GM08714 (cell line): ENCODE measurements around the gene ZNF280B.
"Not testable (repeated sequence)": the region's sequence is repeated elsewhere in the genome, so short reads cannot be mapped to it uniquely, and the experiment has no call there.

Experiments
- H3K4me3 ChIP-seq: fragments of 200-500 bp; sonication (Bioruptor generic); 2 replicates; pipeline ENCODE4 v1.5.1; 2014; ENCODE audit warnings: mild to moderate bottlenecking, low read length, inconsistent platforms
- ZNF274 ChIP-seq: IDR thresholded peaks from 2 replicates; pipeline ENCODE4 v1.6.1; 2012; ENCODE audit warnings: mild to moderate bottlenecking, low read depth, low read length

The ZNF280B gene

DNA sequence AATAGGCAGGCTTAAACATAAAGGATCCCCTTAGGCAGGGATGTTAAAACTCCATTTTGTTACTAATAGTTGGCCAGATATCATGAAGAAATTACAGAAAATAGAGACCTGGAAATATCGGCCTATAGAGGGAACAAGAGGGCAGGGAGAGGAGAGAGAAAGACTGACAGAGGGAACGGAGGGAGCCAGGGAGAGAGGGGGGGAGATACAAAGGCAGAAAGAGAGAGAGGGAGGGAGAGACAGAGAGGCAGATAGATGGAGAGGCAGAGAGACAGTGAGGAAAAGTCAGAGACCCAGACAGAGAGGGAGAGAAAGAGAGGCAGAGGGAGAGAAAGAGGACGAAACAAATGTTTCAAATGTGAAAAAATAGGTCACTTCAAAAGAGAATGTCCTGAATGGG lies 53.5 kb downstream of the ZNF280B start:
- TF ChIP-seq ZNF274, result no peak
- H3K4me3 ChIP-seq, result no peak overlapping the region

- TF ChIP-seq ZNF274, result no peak
- no peak overlapping the region for H3K4me3 ChIP-seq
These were observed 55.4 kb downstream of the ZNF280B start for GRCh38 chr22:22452996-22453686.

DNA sequence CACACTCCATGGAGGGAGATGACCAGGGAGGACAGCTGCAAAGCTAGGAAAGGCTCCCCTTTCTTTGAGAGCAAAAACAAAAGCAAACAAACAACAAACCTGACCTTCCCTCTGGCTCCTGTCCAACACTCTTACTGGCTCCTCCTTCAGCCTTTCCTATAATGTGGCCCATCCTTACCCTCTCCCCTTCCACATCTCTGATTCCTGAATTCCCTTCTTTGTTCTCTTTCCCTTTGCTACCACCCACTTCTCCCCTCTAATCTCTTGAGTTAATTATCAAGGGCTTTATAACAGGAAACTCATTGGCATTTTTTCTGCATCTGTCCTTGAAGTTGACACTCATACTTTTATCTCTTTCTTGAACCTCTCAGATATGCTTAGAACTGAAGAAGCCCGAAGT lies 56.3 kb downstream of the ZNF280B start:
- no peak for TF ChIP-seq ZNF274

GRCh38 chr22:22450343-22450839 lies 58.2 kb downstream of the ZNF280B start:
- H3K4me3 ChIP-seq, result no peak overlapping the region
- TF ChIP-seq ZNF274, result no peak

More for the DNA sequence above, 56.3 kb downstream of the ZNF280B start:
- H3K4me3 ChIP-seq, result no peak overlapping the region

GRCh38 chr22:22449819-22450218 lies 58.7 kb downstream of the ZNF280B start:
- no peak overlapping the region for H3K4me3 ChIP-seq

GRCh38 chr22:22446517-22446916 lies 62.0 kb downstream of the ZNF280B start:
- no peak overlapping the region for H3K4me3 ChIP-seq
- no peak for TF ChIP-seq ZNF274

More at GRCh38 chr22:22449819-22450218, 58.7 kb downstream of the ZNF280B start:
- TF ChIP-seq ZNF274, result no peak

- H3K4me3 ChIP-seq, result not testable (repeated sequence)
These were observed 64.4 kb downstream of the ZNF280B start for GRCh38 chr22:22444007-22444589.

DNA sequence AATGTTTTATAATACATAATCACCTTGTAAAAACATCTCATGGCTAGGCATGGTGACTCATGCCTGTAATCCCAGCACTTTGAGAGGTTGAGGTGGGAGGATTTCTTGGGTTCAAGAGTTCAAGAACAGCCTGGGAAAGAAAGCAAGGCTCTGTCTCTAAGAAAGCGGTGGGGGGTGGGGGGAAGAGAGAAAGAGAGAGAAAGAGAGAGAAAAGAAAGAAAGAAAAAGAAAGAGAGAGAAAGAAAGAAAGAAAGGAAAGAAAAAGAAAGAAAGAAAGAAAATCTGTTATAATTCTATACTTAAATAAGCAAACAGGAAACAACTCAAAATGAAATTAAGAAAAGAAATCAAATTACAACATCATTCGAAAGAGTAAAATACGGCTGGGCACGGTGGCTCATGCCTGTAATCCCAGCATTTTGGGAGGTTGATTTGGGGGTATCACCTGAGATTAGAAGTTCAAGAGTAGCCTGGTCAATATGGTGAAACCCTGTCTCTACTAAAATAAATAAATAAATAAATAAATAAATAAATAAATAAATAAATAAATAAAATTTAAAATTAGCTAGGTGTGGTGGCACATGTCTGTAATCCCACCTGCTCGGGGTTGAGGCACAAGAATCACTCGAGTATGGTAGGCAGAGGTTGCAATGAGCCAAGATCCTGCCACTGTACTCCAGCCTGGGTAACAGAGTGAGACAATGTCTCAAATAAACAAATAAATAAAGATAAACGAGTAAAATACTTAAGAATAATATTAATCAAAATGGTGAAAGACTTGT lies 65.4 kb downstream of the ZNF280B start:
- no peak overlapping the region for H3K4me3 ChIP-seq
- no peak for TF ChIP-seq ZNF274

DNA sequence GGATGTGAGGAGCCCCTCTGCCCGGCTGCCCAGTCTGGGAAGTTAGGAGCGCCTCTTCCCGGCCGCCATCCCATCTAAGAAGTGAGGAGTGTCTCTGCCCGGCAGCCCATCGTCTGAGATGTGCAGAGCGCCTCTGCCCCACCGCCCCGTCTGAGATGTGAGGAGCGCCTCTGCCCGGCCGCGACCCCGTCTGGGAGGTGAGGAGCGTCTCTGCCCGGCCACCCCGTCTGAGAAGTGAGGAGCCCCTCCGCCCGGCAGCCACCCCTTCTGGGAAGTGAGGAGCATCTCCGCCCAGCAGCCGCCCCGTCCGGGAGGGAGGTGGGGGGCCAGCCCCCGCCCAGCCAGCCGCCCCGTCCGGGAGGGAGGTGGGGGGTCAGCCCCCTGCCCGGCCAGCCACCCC lies 66.9 kb downstream of the ZNF280B start:
- not testable (repeated sequence) for H3K4me3 ChIP-seq

DNA sequence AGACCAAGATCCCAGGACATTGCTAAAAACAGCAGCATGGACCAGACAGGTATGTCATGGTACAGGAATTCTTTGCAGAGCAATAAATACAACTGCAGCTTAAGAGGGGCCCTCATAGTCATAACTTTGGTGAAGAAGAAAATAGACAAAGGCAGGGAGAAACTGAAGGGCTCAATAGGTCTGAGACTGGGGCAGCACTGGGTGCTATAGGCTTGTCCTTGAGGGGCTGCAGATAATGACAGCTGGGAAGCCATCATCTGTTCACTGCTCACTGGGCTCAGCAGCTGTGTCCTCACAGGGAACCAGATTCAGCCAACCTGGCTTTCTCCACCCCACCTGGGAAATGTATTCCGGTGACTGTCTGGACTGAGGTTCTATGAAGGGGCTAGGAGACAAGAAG lies 68.4 kb downstream of the ZNF280B start:
- no peak overlapping the region for H3K4me3 ChIP-seq
- no peak for TF ChIP-seq ZNF274
